NCI-H748 treated with DMSO at 0.1 percent for 48 hours (cell line): ENCODE measurements around the gene ERICH2.
A peak's percentile ranks its signal among the peaks of the same experiment; 100 is the strongest.
"Not testable (repeated sequence)": the region's sequence is repeated elsewhere in the genome, so short reads cannot be mapped to it uniquely, and the experiment has no call there.

ENCODE experiments used
- DNase-seq: peaks from one replicate; lab custom pipeline; 2025; lab: John Stamatoyannopoulos, UW

Gene ERICH2, protein sequence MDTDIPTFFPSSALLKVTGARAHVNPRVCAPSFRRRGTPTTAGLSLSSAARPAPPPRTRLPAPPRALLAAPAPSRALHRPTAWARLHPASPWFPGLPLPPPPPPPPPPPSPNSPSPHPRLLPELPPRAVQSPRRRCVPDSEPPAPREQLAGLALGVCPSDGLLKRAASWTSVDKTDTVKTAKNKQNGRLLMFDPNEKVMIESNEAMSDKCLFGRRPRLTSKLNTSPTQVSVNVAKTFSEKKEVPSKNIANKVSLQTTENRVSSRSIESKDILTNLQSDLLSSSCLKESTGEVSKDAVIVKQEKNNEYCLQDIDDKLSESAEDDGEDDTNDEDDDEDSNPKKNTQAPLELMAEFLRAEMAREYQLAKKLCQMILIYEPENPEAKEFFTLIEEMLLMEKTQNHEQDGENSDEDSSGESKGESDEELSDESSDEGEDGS

DNA sequence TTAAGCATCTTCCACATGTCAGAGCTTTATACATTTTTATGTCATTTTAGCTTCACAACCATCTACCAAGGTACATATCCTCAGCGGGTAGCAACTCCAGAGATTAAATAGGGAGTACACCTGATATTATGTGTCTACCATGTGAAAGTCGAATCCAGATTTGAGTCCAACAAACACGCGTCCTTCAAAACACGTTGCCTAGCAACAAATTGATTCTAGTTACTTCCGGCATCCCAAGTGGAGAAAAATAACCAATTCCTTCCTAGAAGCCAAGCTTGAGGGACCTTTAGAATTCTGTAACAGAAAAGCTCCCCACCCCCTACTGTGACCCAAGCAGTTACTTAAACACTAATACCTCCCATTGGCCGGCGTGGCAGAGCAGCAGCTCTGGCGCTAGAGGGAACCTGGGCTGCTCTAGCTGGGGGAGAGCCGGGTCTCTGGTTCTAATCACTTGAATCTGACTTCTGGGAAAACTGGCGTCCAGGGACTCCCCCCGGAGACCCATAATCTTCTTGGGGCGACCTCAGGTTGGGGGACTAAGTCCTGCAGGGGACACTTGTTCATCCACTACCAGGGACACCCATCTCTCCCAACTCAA, at the start of gene ERICH2:
Gene ERICH2 (plus strand): TSS at position 371 of the 598 bp plus-strand sequence. CDS start 304 bp downstream, outside the sequence.
- peak; percentile 94 for DNase-seq

DNA sequence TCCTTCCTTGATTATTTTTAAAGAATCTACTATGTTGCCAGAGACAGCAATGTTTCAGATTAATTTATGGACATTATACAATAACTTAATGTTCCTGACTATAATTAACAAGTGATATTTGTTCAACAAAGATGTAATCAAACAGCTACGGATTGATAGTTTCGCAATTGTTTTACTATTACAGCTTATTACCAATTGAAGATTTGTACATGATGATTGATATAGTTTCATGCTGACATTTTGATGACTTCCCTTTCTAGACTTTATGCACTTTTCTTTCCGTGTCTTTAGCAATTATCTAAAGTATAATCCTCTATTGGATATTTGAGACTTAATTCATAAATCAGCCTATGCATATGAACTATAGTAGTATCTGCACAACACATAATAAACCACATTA, 48.5 kb upstream of the ERICH2 start:
- DNase-seq: no peak

- no peak for DNase-seq
Measured at GRCh38 chr2:170722301-170722700, 47.9 kb upstream of the ERICH2 start.

GRCh38 chr2:170723446-170723958, 46.7 kb upstream of the ERICH2 start:
- no peak for DNase-seq

DNA sequence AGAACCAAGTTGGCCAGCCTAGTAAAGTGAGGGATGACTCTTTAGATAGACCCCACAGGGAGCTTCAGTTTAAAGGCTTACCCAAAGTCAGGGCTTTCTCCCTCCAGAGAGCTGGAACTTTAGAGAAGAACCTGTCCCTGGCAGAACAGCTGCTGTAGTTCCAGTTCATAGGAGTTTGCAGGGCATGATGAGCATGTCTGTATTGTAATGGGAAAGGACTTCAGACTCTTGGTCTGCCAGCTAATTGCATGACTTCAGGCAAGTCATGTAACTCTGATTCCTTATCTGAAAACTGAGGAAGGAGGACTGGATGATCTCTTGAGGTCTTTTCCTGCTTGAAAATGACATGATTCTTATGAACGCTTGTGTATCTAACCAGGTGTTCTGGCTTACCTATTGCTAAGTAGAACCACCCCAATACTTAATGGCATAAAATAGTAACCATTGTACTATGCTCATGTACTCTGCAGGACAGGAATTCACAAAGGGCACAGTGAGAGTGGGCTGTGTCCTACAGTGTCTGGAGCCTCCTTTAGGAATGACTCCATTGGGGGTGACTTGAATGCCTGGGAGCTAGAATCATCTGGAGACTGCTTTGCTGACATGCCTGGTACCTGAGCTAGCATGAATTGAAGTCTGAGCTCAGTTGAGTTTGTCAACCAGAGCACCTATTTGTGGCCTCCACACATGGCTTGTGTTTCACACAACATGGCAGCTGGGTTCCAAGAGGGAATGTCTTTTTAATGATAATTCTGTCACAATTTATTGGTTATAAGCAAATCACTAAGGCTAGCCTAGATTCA, 36.2 kb upstream of the ERICH2 start:
- DNase-seq: no peak

DNA sequence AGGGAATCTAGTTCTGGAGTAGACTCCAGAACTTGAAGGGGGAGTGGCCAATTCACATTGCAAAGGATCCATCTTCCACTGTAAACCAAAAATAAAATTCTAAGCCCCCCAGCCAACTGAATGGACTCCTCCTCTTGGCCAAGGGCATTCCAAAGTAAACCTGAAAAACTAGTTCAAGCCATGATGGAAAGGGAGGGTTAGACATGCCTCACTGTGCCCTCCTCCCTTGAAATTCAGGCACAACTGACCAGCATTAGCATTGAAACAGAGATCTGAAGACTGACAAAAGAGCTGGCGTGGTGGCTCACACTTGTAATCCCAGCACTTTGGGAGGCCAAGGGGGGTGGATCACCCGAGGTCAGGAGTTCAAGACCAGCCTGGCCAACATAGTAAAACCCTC, 35.6 kb upstream of the ERICH2 start:
- not testable (repeated sequence) for DNase-seq

- DNase-seq: no peak
Measured at GRCh38 chr2:170736628-170737027, 33.5 kb upstream of the ERICH2 start.

- no peak for DNase-seq
Measured at GRCh38 chr2:170737406-170737805, 32.8 kb upstream of the ERICH2 start.

DNA sequence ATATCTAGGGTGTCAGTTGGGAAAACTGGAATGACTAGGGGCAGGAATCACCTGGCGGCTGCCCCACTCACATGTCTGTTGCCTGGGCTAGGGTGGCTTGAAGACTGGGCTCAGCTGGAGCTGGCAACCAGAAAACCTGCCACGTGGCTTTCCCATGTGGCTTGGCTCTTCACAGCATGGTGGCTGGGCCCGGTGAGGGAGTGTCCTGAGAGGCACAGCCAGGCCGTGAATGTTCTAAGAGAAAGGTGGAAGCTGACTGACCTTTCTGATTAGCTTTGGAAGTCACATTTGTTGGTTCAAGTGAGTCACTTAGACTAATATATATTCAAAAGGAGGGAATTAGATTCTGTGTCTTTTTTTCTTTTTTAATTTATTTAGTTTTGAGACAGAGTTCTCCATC, 32.4 kb upstream of the ERICH2 start:
- no peak for DNase-seq

- DNase-seq: no peak
Measured at GRCh38 chr2:170739048-170739447, 31.1 kb upstream of the ERICH2 start.

GRCh38 chr2:170739507-170740046, 30.6 kb upstream of the ERICH2 start:
- DNase-seq: no peak

DNA sequence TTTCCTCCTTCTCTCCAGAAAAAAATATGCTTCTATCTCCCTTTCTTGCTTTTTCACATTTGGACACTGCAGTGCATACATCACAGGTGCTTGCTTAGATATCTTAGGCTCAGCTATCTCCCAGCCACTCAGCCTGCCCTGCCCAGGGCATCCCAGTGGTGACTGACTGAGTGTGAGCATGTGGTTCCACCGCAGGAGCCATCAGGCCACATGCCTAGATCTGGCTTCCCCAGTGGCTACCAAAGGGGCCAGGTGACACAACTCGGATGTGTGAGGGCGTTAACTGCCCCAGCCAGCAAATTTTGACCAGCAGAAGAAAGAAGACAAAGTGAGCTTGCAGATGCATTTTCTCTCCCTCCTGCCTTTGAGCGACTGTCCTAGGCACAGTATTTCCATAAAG, 29.5 kb upstream of the ERICH2 start:
- DNase-seq: no peak

- no peak for DNase-seq
Measured at GRCh38 chr2:170742000-170742399, 28.2 kb upstream of the ERICH2 start.

GRCh38 chr2:170742896-170743529, 27.2 kb upstream of the ERICH2 start:
- DNase-seq: no peak

GRCh38 chr2:170743530-170744239, 26.5 kb upstream of the ERICH2 start:
- DNase-seq: no peak

DNA sequence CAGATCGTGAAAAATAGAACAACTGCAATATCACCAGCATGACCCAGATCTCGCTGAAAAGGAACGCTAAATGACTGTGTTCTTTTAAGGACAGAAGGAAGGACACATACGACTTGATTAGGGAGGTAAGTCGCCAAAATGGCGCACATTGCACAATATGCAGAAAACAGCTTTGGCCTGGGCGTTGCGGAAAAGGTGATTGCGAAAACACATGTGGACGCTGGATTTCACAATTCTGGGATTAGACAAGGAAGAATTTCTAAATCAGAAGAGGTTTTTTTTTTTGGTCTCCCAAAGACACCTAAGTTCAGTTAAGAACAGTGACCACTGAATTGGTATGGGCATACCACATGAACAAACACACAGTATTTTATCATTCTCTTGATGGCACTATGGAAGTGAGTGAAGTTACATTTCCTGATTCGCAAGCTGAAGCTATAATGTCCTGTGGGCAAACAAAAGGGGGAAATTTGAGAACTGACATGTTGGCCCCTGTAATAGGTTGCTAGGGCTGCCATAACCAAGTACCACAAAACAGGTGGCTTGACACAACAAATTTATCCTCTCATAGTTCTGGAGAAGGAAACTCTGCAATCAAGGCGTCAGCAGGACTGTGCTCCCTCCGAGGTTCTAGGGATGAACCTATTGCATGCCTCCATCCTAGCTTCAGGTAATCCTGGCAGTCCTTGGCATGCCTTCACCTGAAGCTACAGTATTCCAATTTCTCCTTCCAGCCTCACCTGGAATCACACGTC, 25.8 kb upstream of the ERICH2 start:
- no peak for DNase-seq

DNA sequence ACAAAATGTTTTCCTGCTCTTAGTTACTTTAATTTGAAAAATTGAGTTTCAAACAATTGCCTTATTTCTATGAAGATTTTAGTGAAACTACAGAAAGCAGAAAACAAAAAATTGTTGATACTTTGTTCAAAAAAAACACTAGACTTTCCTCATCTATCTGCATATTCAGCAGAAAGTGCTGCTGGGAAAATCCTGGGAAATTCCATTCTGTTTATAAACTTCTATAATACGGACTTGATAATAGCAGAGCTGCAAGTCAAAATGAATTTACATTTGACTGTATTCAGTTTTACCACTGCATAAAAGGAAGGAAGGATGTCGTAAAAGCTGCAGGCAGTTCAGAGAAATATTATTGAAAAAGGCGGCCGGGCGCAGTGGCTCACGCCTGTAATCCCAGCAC, 24.9 kb upstream of the ERICH2 start:
- no peak for DNase-seq

GRCh38 chr2:170747921-170748320, 22.3 kb upstream of the ERICH2 start:
- DNase-seq: no peak

GRCh38 chr2:170751555-170751954, 18.6 kb upstream of the ERICH2 start:
- not testable (repeated sequence) for DNase-seq

DNA sequence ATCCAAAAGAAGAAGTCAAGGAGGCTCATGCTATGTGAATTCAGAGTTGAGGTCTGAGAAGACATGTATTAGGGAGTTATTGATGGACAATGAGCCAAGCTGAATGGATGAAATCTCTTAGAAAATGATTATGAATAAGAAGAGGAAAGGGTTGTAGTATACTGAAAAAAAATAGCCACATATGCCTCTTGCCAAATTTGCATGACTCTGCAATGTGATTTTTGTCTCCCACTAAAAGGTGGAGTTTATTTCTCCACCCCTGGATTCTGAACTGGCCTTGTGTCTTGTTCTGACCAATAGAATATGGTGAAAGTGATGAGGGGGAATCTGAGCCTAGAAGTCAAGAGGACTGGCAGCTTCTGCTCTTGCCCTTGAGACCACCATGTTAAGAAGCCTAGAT, 8.6 kb upstream of the ERICH2 start:
- no peak for DNase-seq
